ENCODE results near the gene ST6GALNAC2.

- TF ChIP-seq POLR2AphosphoS5 (IDR thresholded peaks at IDR 0.05): no peak
- no peak for TF ChIP-seq CTCF (IDR thresholded peaks at IDR 0.05)
These were observed 15.9 kb downstream of the ST6GALNAC2 start for GRCh38 chr17:76569607-76570279.
